Fibroblast of skin of right quadriceps (primary cell): ENCODE measurements around the gene SALL1.

Experiments
- DNase-seq: peaks from one replicate; pipeline ENCODE4 v3.0.0-alpha.2; 2013

The SALL1 gene

DNA sequence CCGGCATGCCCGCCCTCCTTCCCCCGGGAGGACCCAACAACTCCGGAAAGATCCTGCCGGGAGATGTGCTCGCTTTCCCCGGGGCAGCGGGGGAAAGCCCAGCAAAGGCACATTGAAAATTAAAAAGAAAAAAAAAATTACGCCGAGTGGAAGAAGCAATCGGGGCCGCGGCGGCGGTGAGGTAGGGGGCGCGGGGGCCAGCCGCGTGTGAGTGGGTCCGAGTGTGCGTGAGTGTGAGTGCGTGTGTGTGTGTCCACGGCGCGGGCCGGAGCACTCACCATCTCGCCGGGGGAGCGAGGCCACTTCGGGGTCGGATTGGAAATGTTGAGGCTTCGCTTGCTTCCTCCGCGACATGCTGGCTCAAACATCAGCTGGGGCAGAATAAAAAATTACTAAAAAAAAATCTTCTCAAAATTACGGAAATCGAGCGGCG lies at the start of gene SALL1:
SALL1 (minus strand) TSS at position 383 of the 433 bp plus-strand sequence; CDS start at position 354, 29 bp downstream.
- no peak for DNase-seq

DNA sequence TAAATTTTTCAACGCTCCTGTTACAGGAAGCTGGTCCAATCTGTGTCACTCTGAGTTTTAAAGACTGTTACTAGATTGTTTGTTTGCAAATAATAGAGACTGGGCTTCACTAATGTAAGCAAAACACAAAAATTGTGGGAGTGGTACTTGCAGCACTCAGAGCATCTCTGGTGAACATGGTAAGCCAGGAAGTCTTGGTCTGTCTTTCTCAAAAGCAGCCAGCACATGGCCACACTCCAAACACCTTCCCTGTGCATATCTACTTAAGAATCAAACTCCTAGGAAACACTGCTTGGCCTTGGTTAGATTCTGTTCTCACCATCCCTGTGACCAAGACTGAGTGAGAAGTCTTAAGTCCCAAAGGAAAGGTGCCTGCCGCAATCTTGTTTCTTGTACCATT lies 49.7 kb upstream of the SALL1 start:
- no peak for DNase-seq

DNA sequence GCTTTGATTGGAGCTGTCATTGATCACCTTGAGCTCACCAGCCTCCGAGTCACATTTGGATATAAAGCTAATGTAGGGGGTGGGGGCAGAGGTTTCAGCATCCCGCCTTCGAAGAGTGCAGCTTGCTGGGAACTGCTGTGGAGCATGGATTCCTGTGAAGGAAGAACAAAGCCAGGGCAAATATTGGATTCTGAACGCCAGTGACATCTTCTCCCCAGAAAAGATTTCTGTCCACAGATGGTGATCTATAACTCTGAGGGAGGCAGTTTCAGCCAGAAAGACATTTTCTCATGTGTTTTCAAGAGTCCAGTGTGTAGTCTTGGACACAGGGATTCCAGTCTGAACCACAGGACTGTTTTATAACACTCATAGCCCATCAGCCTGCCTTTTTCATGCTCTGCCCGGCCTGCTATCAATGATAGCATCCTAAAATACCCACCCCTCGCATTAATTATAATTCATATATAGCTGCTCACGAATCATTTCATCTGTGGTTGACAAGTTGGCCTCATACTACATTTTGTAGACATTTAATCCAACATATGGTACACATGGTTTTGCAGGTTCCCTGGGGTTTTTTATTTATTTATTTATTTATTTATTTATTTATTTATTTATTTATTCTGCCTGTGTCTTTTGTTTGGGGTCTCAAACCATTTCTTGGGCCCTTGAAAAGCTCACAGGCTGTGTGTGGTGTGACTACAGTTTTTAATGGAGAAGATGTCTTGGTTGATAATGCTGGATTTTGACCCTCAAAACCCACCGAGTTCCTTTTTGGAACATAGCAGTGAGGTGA lies 47.1 kb upstream of the SALL1 start:
- no peak for DNase-seq

DNA sequence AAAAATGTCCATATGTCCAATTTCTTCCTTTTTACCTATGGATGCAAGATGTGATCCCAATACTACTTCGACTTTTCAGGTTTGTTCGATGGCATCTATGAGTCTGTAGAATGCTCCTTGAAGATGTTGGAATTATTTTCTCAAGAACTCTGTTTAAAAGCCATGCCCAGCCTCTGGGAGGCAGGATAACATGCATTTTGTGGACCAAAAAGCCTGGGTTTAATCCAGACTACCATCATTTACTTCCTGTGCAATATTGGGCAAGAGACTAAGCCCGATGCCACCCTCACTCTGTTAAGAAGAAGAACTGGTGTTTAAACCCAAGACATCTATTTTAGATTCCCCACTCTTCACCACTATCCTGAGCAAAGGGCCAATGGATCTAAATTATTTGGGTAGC lies 42.8 kb upstream of the SALL1 start:
- no peak for DNase-seq

DNA sequence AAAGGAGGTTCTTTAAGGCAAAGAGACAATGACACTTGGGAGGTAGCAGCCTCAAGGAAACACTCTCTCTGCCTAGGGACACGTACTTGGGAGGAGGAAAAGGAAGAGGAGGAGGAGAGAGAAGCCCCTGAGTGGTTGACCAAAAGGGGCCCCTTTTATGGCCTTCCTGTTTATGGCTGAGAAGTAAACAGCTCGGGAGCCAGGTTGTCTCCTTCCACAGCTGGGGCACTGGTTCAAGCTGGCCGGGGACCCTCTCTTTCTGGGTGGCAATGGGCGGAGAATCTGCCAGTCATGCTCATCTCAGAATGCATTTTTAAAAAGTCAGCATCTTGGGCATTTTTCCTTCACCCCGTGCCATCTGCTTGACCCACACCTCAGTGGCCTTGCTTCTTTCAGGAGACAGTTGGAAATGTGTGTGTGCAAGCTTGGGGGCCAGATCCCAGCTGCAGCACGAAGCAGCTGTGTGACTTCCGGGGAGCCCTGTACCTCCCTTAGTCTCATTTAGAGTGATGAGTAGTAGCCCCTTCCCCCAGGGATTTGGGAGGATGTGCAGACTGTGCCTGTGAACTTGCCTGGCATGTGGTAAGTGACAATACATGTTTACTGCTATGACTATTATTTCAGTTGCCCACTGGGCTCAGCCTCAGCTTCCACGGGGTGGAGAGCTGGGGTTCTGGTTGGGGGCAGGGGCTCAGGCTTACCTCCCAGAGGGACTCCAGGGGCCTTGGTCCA lies 33.8 kb upstream of the SALL1 start:
- DNase-seq: peak; percentile 24

DNA sequence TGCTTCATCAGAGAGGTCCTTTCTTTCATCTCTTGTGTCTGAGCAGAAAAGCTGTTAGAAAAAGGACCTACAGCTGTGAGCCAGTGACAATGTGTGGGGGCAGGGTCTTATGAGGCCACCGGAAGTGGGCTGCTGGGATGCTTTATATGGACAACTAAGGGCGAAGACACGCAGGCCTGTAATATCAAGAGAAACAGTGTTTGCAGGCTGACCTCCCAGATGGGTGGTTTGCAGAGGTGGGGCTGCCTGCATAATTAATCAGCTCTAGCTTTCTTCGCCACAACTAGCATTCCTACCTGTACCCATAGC lies 30.4 kb upstream of the SALL1 start:
- peak; percentile 64 for DNase-seq

DNA sequence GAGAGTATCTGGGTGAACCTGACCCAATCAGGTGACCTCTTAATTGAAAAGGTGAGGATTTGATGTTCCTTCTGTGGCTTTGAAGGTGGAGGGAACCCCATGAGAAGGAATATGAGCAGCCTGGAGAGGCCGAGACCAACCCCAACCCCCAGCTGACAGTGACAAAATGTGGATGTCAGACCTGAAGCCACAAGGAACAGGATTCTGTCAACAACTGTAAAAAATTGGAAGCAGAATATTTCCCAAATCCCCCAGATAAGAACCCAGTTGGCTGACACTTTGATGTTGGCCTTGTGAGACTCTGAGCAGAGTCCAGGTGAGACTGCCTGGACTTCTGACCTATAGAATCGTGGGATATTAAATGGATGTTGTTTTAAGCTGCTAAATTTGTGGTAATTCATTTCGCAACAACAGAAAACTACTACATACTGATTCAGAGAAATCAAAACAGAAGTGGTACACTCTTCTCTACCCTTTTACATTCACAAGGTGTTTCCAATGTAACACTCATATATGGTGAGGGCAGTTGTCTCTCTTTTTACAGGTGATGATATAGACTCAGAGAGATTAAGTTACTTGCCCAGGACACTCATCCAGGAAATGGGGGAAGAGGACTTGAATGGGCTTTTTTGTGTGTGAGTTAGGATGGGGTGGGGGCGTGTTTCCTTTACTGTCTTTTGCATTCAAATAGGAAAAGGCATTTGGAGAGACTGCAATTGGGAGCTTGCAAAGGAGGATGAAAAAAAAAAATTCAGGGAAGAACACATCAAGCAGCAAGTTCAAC lies 29.8 kb upstream of the SALL1 start:
- DNase-seq: no peak

DNA sequence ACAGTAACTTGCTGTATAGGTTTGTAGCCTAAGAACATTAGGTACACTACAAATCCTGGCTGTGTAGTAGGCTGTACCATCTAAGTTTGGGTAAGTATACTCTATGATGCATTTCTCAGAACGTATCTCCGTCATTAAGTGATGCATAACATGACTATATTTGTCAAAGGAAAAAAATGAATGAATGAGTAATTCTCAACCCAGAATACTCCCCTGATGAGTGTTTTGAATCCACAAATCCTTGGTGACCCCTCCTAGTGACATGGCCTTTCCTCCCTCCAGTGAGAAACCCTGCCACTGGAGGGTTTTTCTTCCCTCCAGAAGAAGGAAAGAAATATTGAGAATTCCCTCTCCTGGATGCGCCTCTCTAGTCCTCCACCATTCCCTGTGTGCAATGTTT lies 24.0 kb upstream of the SALL1 start:
- DNase-seq: peak; percentile 61

DNA sequence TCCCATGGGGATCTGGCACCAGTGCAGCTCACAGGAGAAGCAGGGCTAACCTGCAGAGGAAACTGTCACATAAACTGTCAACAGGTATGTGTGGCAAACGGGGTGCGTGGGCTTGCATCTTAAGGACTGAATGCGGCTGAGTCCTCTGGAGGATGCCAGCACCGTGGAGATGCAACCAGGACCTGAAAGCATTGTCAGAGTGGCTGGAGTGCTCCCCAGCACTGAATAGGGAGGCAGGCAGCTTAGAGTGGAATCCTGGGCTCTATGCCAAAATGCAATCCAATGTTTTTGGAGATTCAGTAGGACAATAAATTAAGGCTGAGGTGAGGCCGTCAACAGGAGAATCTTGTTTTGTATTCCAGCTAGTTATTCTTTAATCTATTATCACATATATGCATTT lies 21.3 kb upstream of the SALL1 start:
- DNase-seq: no peak

DNA sequence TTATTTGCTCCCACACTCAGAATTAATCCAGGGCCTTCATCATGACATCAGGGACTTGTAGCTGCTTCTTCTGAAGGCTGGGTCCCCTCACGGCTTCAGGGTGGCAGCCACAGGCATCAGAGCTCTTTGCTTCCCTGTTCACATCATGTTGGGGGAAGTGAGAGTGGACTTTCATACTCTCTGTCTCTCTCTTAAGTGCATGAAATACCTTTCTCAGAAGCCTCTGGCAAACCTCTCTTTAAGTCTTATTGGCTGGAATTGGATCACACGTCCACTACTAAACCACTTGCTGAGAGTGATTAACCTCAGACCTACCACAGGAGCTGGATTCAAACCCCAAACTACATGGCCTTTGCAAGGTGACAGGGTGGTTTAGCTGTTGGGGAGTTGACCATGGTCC lies 17.7 kb upstream of the SALL1 start:
- no peak for DNase-seq

DNA sequence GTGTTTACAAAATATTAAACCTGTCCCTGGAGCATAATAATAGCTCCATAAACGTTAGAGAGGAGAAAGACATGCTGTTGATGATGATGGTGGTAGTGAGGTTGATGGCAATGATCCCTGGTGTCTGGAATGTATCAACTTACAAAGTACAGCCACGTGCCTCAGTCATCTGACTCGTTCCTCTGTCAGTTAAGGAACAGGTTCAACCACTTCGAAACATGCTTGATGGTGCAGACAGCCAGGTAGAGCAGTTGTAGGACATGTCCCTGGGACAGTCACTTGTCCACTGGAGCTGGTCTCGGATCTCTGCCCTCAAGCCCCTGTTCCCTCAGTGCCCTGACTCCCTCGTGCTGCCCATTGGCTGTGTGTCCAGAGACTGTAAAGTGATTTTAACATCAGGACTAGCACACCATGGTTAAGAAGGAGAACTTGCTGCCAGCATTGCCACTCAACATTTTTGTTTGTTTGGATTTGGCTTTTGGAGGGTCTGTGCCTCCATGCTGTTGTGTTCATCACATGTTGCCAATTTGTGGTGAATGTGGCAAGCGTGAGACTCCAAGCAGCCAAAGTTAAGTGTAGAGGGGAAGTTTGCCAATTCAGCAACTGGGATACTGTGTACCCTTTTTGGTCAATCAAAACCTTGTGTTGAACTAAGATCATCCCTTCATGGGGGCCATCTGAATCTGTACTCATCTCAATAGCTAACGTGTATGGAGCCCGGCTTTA lies 16.3 kb upstream of the SALL1 start:
- no peak for DNase-seq

DNA sequence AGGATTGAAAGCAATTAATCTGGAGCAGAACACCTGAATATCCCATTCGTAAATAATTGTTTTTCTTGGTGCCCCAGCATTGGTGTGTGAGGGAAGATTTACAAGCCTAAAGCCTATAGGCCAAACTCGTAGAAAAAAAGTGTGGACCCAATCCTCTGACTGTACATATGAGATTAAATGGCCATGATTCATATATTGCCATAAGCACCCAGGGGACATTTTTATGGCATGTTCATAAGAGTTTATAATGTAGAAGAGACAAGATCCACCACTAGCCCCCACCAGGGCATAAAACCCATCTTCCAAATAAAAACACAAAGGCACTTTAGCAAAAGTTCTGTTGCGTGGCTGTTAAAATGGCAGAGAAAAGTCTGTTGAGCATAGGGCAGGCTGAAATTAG lies 15.5 kb upstream of the SALL1 start:
- DNase-seq: peak; percentile 58

DNA sequence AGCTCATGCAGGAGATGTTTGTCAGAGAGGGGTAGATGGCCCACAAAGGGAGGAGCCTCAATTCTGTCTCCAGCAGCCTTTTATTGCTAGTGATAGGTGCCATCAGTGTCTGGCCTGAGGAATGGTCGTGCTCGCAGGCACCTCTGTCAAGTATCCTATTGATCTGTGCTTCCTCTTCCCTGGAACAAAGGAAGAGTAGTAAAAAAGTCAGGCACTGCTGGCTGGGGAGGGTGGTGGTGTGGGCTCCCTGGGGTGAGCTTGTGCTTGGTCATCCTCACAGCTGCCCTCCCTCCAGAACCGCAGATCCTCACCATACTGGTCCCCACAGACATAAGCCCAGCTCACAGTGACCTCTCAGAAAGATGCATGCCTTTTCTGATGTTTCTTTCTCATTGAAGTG lies 15.0 kb upstream of the SALL1 start:
- DNase-seq: no peak

DNA sequence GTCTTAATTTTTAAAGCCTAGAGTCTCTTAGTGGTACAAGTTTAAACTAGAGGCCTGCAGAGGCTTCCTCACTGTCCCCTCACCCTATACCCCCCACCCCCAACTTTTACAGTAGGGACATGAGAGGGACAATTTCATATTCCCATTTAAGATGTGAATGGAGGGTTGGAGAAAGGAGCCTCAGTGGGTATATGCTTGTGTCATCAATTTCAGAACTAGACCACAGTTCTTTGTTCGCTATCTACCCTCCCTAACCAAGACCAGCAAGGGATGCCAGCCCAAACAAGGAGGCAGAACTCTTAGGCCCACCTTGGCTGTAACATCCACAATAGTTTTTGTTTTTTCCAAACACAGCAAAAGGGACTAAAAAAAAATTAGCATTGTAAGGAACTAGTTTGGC lies 14.0 kb upstream of the SALL1 start:
- DNase-seq: no peak

DNA sequence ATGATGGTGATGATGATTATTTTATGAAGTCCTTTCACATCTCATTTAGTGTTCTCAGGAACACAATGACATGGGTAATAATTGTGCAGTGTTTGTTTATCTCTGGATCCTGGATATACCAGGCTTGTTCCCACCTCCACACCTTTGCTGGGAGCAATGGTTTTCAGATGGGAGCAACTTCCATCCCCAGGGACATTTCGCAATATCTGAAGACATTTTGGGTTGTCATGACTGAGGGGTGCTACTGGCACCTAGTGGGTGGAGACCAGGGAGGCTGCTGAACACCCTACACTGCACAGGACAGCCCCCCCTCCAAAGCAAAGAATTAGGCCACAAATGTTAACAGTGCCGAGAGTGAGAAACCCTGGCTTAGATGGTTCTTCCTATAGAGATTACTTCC lies 13.5 kb upstream of the SALL1 start:
- no peak for DNase-seq

DNA sequence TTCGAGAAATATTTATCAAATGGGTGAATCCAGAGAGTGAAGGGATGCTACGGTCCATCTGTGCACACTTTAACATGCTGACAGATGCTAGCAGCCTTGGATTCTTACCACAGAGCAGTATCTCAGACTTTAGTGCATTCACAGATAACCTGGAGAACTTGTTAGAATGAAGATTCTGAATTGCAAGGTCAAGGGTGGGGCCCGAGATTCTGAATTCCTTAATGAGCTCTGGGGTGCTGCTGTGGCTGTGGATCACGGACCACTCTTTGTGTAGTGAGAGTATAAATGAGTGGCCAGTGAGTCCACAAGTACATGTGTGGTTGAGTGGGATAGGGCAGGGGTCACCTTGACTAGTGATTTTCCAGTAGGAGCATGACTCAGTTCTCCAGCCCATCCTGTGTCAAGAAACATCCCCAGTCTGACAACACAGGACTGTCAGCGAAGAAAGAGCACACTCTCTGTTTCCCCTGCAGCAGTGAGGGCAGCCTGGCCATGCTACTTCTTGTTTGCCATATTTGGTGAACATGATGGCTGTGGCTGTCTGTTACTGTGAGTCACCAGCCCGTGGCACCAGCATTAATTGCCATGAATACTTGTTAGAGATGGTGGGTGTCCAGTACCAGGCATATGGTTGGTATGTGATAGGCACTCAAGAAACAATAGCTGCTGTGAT lies 13.0 kb upstream of the SALL1 start:
- DNase-seq: peak; percentile 81

DNA sequence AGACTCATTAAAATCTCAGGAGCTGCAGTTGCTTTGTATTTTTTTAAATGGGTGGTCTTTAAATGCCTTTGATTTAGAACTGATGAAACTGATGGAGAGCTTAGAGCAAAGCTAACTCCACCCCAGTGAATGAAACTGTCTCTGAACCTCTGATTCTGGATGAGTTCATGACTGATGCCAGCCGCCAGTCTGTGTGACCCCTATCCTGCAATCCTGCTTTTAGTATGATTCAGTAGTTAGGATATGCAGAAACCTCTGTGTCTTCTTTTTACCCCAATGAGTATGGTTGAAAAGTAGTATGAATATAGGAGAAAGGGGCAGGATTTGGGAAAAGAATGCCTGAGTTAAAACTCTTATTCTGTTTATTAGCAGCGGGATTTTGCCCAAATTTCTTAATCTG lies 12.3 kb upstream of the SALL1 start:
- peak; percentile 72 for DNase-seq

DNA sequence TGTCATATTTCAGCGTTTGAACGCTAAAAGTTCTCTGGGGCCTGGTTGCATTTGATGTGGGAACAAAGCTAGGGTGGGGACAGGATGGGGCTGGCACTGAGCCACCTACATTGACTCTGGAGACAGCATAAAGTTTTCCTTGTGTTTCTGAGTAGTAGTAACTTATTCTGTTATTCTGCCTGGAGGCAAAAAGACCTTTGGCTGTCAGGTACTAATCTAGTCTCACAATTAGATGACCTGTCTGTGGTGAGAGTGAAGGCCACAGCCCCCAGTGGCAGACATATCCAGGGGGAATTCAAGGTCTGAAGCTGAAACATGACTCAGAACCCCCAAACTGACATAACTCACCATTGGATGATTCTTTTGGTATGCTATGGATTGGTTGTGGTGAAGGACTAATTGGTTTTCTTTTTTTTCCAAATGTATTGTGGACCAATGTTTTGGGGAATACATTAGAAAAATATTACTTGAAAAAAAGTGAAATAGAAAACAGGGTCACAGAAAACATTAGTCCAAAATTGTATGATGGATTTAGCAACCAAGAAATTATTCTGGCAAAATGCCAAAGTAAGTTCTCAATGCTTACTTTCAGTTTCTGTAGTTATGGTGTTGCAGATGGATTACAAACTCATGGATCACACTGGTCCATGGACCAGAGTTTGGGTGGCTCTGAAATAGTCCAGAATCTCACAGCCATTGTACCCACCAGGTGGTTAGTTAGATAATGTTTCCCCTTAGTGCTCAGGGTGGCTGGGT lies 10.5 kb upstream of the SALL1 start:
- peak; percentile 77 for DNase-seq

DNA sequence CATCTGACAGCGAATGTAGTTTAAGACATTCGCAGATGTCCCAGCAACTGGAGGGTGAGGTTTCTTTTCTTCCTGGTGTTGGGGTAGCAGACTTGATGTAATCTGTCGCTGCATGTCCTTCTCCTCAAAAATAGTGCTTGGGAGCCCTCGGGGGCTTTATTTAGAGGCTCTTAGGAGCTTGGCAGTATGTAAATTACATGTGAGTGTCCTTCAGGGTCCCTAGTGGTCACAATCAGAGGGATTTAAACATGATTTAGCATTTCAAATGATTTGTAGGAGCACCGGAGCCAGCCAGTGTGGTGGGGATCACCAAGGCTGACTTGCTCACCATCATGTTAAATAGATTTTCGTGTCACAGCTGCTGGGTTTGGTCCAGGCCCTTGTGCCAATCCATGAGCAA lies 8.8 kb upstream of the SALL1 start:
- no peak for DNase-seq

DNA sequence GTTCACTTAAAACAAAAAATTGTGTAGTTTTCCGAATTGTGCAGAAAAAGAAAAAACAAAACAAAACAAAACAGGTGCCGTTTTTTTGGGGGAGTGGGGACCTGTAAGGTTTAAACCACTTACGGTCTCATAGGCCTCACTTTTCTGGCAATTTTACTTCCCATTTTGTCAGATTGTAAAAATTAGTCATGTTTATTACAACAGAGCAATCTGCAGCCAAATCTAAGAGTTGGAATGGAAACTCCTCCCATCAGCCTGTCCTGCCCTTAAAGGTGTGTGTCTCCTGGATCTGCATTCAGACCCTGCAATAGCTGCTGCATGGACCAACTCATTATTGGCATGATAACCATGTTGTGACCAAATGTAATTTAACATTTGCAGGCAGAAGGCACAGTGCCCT lies 8.2 kb upstream of the SALL1 start:
- no peak for DNase-seq

DNA sequence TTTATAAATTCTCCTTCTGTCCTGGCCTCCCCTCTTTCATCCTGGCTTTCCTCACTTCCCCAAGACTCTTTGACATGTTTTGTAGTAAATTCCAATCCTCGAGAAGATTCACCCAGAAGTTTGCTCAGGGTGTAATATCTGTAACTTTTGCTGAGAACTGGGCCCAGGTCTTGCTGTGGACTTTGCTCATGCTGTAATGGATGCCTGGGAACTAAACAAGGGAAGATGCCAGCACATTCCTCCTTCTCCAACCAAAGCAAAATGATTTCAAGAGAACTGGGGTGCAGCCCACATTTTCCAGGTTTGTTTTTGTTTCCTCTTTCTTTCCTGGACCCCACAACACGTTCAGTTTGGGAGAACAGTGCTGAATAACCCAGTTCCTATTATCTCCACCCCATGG lies 6.6 kb upstream of the SALL1 start:
- DNase-seq: no peak

DNA sequence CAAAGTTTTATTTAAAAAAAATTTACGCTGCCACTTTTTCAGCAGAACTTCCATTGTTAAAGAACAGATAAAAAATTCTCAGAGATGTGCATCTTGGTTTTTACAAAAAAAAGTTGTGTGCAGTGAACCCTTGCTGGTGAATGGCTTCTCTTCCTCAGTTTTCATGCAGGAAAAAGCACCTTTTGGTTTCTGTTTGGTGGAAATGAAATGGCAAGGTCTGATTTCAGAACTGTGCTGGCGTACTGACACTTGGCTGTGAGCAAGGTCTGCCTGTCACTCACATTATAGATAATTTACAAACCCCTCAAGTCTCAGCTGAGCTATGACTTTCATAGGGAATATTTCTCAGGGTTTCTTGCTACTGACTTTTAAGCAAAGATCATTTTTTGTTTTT lies 5.7 kb upstream of the SALL1 start:
- DNase-seq: no peak
